ENCODE measurements around the gene RPP14. TPM values are rescaled to one million over a fixed set of nuclear protein-coding genes. Genes with fewer than 3 reads are reported as not detected.
"Not testable (repeated sequence)": the region's sequence is repeated elsewhere in the genome, so short reads cannot be mapped to it uniquely, and the experiment has no call there.

RPP14 gene
- total and polyA plus RNA-seq, 2 donors: 11.5 TPM

GRCh38 chr3:58332575-58333188, 26.6 kb downstream of the RPP14 start, which contains the start of gene PXK:
Gene PXK, plus strand, starts transcription at chr3:58332892. Its CDS starts 97 bp downstream, at chr3:58332989.
- WGBS: 1% methylated on average over 79 of the region's 79 CpGs
- H3K36me3 ChIP-seq (ENCODE audit: control insufficient read depth in 2 of 2, insufficient read depth in 2 of 2, low read length in 1 of 2): no peaks in the 10 kb centered on the region
- peaks cover 5 to 19% of the 10 kb centered on the region in 2 donors for H3K4me1 ChIP-seq (ENCODE audit: control insufficient read depth in 2 of 2, insufficient read depth in 2 of 2, low read length in 2 of 2)
- peaks cover 0 to 1% of the 10 kb centered on the region in 2 donors for H3K9me3 ChIP-seq (ENCODE audit: control insufficient read depth in 2 of 2, insufficient read depth in 1 of 2, low read length in 1 of 2)
- peak within 1 kb of the TSS; percentile 56 to 97 for H3K4me3 ChIP-seq (ENCODE audit: low read length in 2 of 2)
- no peaks in the 10 kb centered on the region for H3K27me3 ChIP-seq (ENCODE audit: control insufficient read depth in 2 of 2, insufficient read depth in 1 of 2, low read length in 1 of 2)
- H3K27ac ChIP-seq (ENCODE audit: low read depth in 1 of 2, low read length in 1 of 2): peak within 1 kb of the TSS in 1 of 2 donors; percentile 52
- DNase-seq (ENCODE audit: low read depth in 6 of 9, low spot score in 9 of 9): peak in 7 of 9 donors; percentile 56 to 90 (median 79)

DNA sequence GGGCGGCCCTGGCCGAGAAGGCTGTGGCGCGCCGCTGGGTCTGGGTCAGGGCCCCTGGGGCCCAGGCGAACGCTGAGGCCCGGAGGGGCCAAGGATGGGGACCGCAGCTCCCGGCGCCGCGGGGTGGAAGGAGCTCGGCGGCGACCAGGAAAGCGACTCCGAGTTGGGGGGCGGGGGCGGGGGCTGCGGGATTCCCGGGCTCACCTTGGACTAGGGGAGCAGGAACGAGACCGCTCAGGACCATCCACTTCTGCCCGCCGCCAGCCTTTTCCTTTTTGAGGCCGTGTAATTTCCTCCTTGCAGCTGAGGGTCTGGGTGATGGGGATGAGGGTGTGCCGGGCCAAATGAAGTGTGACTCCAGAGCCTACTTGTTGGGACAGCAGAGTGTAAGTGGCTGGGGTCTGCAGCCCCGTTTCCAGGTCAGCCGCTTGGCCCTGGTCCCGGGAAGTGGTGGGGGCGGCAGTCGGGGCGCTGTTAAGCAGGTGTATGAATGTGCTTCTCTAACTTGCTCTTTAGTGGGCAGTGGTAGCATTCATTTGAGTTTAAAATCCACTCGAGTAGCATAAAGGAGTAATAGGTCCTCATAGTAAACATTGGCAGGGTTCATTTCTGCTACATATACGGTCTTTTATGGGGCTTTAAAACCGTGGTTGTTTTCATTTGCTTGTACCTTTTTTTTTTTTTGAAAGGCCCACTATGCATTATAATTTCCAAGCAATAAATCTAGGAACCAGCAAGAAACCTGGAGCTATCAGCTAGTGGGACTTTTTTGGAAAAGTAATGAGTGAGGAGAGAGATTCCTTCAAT, 27.4 kb downstream of the RPP14 start:
- Histone ChIP-seq H3K36me3 (ENCODE audit: control insufficient read depth in 2 of 2, insufficient read depth in 2 of 2, low read length in 1 of 2) (no peaks in the 10 kb centered on the region), H3K4me1 (ENCODE audit: control insufficient read depth in 2 of 2, insufficient read depth in 2 of 2, low read length in 2 of 2) (peaks cover 5 to 19% of the 10 kb centered on the region in 2 donors), H3K27ac (ENCODE audit: low read depth in 1 of 2, low read length in 1 of 2) (no peak overlapping the region), H3K4me3 (ENCODE audit: low read length in 2 of 2) (peak overlapping the region; percentile 56 to 97), H3K27me3 (ENCODE audit: control insufficient read depth in 2 of 2, insufficient read depth in 1 of 2, low read length in 1 of 2) (no peaks in the 10 kb centered on the region), H3K9me3 (ENCODE audit: control insufficient read depth in 2 of 2, insufficient read depth in 1 of 2, low read length in 1 of 2) (peaks cover 0 to 1% of the 10 kb centered on the region in 2 donors)
- 1% methylated on average over 37 of the region's 37 CpGs for WGBS
- peak in 6 of 9 donors; percentile 18 to 62 (median 34) for DNase-seq (ENCODE audit: low read depth in 6 of 9, low spot score in 9 of 9)

- Histone ChIP-seq H3K4me1 (ENCODE audit: control insufficient read depth in 2 of 2, insufficient read depth in 2 of 2, low read length in 2 of 2) (peaks cover 5 to 19% of the 10 kb centered on the region in 2 donors), H3K27ac (ENCODE audit: low read depth in 1 of 2, low read length in 1 of 2) (no peak overlapping the region), H3K9me3 (ENCODE audit: control insufficient read depth in 2 of 2, insufficient read depth in 1 of 2, low read length in 1 of 2) (peaks cover 0 to 1% of the 10 kb centered on the region in 2 donors), H3K36me3 (ENCODE audit: control insufficient read depth in 2 of 2, insufficient read depth in 2 of 2, low read length in 1 of 2) (no peaks in the 10 kb centered on the region), H3K4me3 (ENCODE audit: low read length in 2 of 2) (peak overlapping the region; percentile 56 to 97), H3K27me3 (ENCODE audit: control insufficient read depth in 2 of 2, insufficient read depth in 1 of 2, low read length in 1 of 2) (no peaks in the 10 kb centered on the region)
- DNase-seq (ENCODE audit: low read depth in 6 of 9, low spot score in 9 of 9): no peak
- WGBS: 54% methylated on average over 4 of the region's 4 CpGs
These were observed 27.9 kb downstream of the RPP14 start for GRCh38 chr3:58334013-58334321.

DNA sequence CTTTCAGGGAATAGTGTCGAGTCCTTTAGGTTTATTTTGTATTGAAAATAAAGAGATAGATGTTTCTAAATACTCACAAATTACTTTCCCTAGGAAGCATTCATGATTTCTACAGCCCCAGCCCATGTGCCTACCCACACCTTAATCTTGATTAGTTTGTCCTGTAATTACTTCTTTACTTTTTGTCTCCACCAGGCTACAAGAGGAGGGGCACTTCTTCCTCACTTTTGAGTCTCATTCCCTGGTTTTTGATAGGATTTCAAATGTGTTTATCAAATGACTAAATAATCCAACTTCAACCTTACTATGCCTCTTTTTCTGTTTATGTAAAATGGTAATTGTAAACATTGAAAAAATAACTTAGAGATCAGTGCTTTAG, 28.4 kb downstream of the RPP14 start:
- Histone ChIP-seq H3K9me3 (ENCODE audit: control insufficient read depth in 2 of 2, insufficient read depth in 1 of 2, low read length in 1 of 2) (peaks cover 0 to 1% of the 10 kb centered on the region in 2 donors), H3K27me3 (ENCODE audit: control insufficient read depth in 2 of 2, insufficient read depth in 1 of 2, low read length in 1 of 2) (no peaks in the 10 kb centered on the region), H3K4me3 (ENCODE audit: low read length in 2 of 2) (no peak overlapping the region), H3K27ac (ENCODE audit: low read depth in 1 of 2, low read length in 1 of 2) (no peak overlapping the region), H3K36me3 (ENCODE audit: control insufficient read depth in 2 of 2, insufficient read depth in 2 of 2, low read length in 1 of 2) (no peaks in the 10 kb centered on the region), H3K4me1 (ENCODE audit: control insufficient read depth in 2 of 2, insufficient read depth in 2 of 2, low read length in 2 of 2) (peaks cover 5 to 19% of the 10 kb centered on the region in 2 donors)
- DNase-seq (ENCODE audit: low read depth in 6 of 9, low spot score in 9 of 9): no peak
- 97% methylated on average over 1 of the region's 1 CpG for WGBS

- Histone ChIP-seq H3K9me3 (ENCODE audit: control insufficient read depth in 2 of 2, insufficient read depth in 1 of 2, low read length in 1 of 2) (peaks cover 0 to 1% of the 10 kb centered on the region in 2 donors), H3K4me1 (ENCODE audit: control insufficient read depth in 2 of 2, insufficient read depth in 2 of 2, low read length in 2 of 2) (peaks cover 5 to 19% of the 10 kb centered on the region in 2 donors), H3K36me3 (ENCODE audit: control insufficient read depth in 2 of 2, insufficient read depth in 2 of 2, low read length in 1 of 2) (no peaks in the 10 kb centered on the region), H3K27ac (ENCODE audit: low read depth in 1 of 2, low read length in 1 of 2) (peak overlapping the region in 1 of 2 donors; percentile 14), H3K27me3 (ENCODE audit: control insufficient read depth in 2 of 2, insufficient read depth in 1 of 2, low read length in 1 of 2) (no peaks in the 10 kb centered on the region), H3K4me3 (ENCODE audit: low read length in 2 of 2) (no peak overlapping the region)
- no peak for DNase-seq (ENCODE audit: low read depth in 6 of 9, low spot score in 9 of 9)
- 92% methylated on average over 1 of the region's 1 CpG for WGBS
These were observed 29.6 kb downstream of the RPP14 start for GRCh38 chr3:58335652-58335947.

- Histone ChIP-seq H3K4me3 (ENCODE audit: low read length in 2 of 2) (no peak overlapping the region), H3K4me1 (ENCODE audit: control insufficient read depth in 2 of 2, insufficient read depth in 2 of 2, low read length in 2 of 2) (peaks cover 5 to 19% of the 10 kb centered on the region in 2 donors), H3K27me3 (ENCODE audit: control insufficient read depth in 2 of 2, insufficient read depth in 1 of 2, low read length in 1 of 2) (no peaks in the 10 kb centered on the region), H3K9me3 (ENCODE audit: control insufficient read depth in 2 of 2, insufficient read depth in 1 of 2, low read length in 1 of 2) (peaks cover 0 to 1% of the 10 kb centered on the region in 2 donors), H3K36me3 (ENCODE audit: control insufficient read depth in 2 of 2, insufficient read depth in 2 of 2, low read length in 1 of 2) (peaks cover 0 to 5% of the 10 kb centered on the region in 2 donors), H3K27ac (ENCODE audit: low read depth in 1 of 2, low read length in 1 of 2) (no peak overlapping the region)
- DNase-seq (ENCODE audit: low read depth in 6 of 9, low spot score in 9 of 9): no peak
- WGBS: 96% methylated on average over 3 of the region's 3 CpGs
These were observed 30.3 kb downstream of the RPP14 start for GRCh38 chr3:58336135-58336882.

DNA sequence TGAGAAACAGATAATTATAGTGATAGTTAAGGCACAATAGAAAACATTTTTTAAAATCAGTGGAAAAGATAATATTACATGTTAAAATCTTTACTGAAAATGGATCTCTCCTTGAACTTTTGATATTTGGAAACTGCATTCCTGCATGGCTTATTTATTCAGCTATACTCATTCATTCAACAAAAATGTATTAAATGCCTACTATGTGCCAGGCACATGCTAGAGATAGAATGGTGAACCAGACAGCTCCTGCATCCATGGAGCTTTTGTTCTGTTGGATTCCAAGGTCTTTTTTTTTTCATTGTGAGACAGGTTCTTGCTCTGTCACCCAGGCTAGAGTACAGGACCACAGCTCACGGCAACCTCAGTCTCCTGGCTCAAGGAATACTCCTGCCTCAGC, 31.1 kb downstream of the RPP14 start:
- Histone ChIP-seq H3K4me1 (ENCODE audit: control insufficient read depth in 2 of 2, insufficient read depth in 2 of 2, low read length in 2 of 2) (peaks cover 4 to 16% of the 10 kb centered on the region in 2 donors), H3K36me3 (ENCODE audit: control insufficient read depth in 2 of 2, insufficient read depth in 2 of 2, low read length in 1 of 2) (peaks cover 0 to 5% of the 10 kb centered on the region in 2 donors), H3K9me3 (ENCODE audit: control insufficient read depth in 2 of 2, insufficient read depth in 1 of 2, low read length in 1 of 2) (peaks cover 0 to 1% of the 10 kb centered on the region in 2 donors), H3K4me3 (ENCODE audit: low read length in 2 of 2) (no peak overlapping the region), H3K27me3 (ENCODE audit: control insufficient read depth in 2 of 2, insufficient read depth in 1 of 2, low read length in 1 of 2) (no peaks in the 10 kb centered on the region), H3K27ac (ENCODE audit: low read depth in 1 of 2, low read length in 1 of 2) (no peak overlapping the region)
- WGBS: 100% methylated on average over 1 of the region's 1 CpG
- DNase-seq (ENCODE audit: low read depth in 6 of 9, low spot score in 9 of 9): no peak

DNA sequence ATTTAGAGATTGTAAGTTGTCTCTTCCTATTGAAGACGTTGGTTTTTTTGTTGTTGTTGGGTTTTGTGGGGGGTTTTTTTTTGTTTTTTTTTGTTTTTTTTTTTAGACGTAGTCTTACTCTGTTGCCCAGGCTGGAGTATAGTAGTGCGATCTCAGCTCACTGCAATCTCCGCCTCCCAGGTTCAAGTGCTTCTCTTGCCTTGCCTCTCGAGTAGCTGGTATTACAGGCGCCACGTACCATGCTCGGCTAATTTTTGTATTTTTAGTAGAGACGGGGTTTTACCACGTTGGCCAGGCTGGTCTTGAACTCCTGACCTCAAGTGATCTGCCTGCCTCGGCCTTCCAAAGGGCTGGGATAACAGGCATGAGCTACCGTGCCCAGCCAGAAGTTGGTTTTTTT, 33.1 kb downstream of the RPP14 start:
- DNase-seq (ENCODE audit: low read depth in 6 of 9, low spot score in 9 of 9); H3K36me3 ChIP-seq (ENCODE audit: control insufficient read depth in 2 of 2, insufficient read depth in 2 of 2, low read length in 1 of 2); H3K27me3 ChIP-seq (ENCODE audit: control insufficient read depth in 2 of 2, insufficient read depth in 1 of 2, low read length in 1 of 2); H3K4me1 ChIP-seq (ENCODE audit: control insufficient read depth in 2 of 2, insufficient read depth in 2 of 2, low read length in 2 of 2); H3K9me3 ChIP-seq (ENCODE audit: control insufficient read depth in 2 of 2, insufficient read depth in 1 of 2, low read length in 1 of 2); H3K4me3 ChIP-seq (ENCODE audit: low read length in 2 of 2); H3K27ac ChIP-seq (ENCODE audit: low read depth in 1 of 2, low read length in 1 of 2): not testable (repeated sequence)
- WGBS: 96% methylated on average over 12 of the region's 12 CpGs
